Inflammatory macrophage treated with lipopolysaccharide for 4 hours (primary cell): Measurements from ENCODE around the gene CHST3.

Source experiments
- DNase-seq: peaks from one replicate; pipeline ENCODE4 v3.0.0-alpha.2; 2020

CHST3 gene

GRCh38 chr10:72061491-72061890 lies 97.3 kb downstream of the CHST3 start:
- DNase-seq = no peak

GRCh38 chr10:72061930-72062329 lies 97.7 kb downstream of the CHST3 start:
- DNase-seq = no peak

- no peak for DNase-seq
These were observed 98.2 kb downstream of the CHST3 start for GRCh38 chr10:72062382-72062781.
